ENCODE measurements around the gene CC2D1A. TPM values are rescaled to one million over a fixed set of nuclear protein-coding genes. Genes with fewer than 3 reads are reported as not detected.

Gene CC2D1A
- total RNA-seq, 1 donor from 2014 or later, result 128 TPM

DNA sequence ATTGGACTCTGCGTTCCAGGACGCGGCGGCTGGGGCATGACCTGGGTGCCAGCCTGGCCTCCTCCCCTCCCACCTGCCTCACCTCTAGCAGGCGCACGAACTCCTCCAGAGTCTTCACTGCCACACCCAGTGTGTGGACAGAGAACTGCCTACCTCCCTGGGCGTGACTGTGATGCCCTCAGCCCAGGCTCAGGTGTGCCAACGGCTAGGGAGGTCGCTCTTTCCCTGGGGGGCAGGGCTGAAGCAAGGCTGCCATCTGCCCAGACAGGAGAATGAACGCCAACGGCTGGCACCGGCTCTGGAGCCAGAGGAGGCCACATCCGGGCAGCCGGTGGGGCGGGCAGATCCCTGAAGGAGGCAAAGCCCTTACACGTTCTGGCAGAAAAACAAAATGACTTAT is 17.7 kb upstream of the CC2D1A start:
- TF ChIP-seq, protein P1, sequence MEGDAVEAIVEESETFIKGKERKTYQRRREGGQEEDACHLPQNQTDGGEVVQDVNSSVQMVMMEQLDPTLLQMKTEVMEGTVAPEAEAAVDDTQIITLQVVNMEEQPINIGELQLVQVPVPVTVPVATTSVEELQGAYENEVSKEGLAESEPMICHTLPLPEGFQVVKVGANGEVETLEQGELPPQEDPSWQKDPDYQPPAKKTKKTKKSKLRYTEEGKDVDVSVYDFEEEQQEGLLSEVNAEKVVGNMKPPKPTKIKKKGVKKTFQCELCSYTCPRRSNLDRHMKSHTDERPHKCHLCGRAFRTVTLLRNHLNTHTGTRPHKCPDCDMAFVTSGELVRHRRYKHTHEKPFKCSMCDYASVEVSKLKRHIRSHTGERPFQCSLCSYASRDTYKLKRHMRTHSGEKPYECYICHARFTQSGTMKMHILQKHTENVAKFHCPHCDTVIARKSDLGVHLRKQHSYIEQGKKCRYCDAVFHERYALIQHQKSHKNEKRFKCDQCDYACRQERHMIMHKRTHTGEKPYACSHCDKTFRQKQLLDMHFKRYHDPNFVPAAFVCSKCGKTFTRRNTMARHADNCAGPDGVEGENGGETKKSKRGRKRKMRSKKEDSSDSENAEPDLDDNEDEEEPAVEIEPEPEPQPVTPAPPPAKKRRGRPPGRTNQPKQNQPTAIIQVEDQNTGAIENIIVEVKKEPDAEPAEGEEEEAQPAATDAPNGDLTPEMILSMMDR (IDR thresholded peaks at IDR 0.05), result no peak
- Histone ChIP-seq H3K9me3 (no peaks in the 10 kb centered on the region), H3K4me1 (no peaks in the 10 kb centered on the region), H3K4me3 (no peak overlapping the region), H3K36me3 (no peaks in the 10 kb centered on the region), H3K27ac (no peak overlapping the region), H3K27me3 (no peaks in the 10 kb centered on the region)
- no peak for DNase-seq (ENCODE audit: low spot score in 2 of 2)
- intact Hi-C loops (cut with DNase I), result no loop called here

DNA sequence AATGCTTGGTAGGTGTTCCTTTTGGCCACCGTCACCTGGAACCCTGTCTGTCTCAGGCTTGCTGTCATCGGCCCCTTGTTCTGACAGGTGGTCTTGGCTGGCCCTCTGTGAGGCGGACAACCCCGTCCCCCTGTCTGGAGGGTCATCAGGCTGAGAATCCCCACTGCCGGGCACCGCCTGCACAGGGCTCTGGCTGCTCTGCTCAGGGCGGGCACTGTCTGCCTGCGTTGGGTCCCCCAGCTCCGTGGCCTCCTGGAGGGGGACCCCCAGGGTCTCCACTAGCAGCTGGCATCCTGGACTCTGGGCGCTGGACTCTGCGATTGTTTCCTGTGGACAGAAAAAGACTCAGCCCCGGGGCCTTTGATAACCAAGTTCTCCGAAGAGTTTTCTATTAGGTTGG is 15.9 kb upstream of the CC2D1A start:
- Histone ChIP-seq H3K36me3 (no peaks in the 10 kb centered on the region), H3K27ac (no peak overlapping the region), H3K4me3 (no peak overlapping the region), H3K4me1 (no peaks in the 10 kb centered on the region), H3K9me3 (no peaks in the 10 kb centered on the region), H3K27me3 (no peaks in the 10 kb centered on the region)
- no peak for DNase-seq (ENCODE audit: low spot score in 2 of 2)
- intact Hi-C loops (cut with DNase I), result no loop called here
- TF ChIP-seq, protein P1 (IDR thresholded peaks at IDR 0.05), result no peak

DNA sequence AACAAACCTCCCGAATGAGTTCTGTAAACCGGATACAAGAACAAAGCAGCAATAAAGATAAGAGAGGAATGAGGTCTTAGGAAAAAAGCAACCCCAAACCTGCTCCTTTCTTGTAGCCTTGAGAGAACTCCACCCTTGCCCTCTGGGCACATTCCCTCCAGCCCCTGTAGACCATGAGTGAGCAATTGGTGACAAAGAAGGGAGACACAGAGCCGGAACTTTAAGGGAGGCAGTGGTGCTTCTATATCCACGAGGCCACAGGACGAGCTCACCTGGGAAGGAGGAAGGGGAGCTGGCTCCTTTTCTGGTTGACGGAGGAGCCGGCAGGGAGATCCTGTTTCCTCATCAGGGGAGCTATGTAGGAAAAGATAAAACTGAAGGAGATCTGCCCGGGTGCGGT is 13.1 kb upstream of the CC2D1A start:
- H3K27me3 ChIP-seq, result no peaks in the 10 kb centered on the region
- no peaks in the 10 kb centered on the region for H3K9me3 ChIP-seq
- TF ChIP-seq, protein P1 (IDR thresholded peaks at IDR 0.05), result no peak
- no peak overlapping the region for H3K27ac ChIP-seq
- H3K4me1 ChIP-seq, result no peaks in the 10 kb centered on the region
- intact Hi-C loops (cut with DNase I), result no loop called here
- H3K36me3 ChIP-seq, result no peaks in the 10 kb centered on the region
- H3K4me3 ChIP-seq, result no peak overlapping the region
- DNase-seq (ENCODE audit: low spot score in 2 of 2), result no peak

DNA sequence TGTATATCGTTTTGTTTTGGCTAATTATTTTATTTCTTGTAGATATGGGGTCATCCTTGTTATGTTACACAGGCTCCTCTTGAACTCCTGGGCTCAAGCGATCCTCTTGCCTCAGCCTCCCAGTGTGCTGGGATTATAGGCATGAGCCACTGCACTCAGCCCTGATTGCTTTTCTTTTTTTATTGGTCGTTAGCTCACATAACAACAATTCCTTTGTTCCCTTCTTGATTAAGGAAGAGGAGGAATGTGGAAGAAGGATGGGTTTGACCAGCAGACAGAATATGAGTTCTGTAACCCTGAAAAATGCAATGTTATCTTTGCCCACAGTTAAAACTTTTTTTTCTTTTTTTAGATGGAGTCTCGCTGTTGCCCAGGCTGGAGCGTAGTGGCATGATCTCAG is 11.4 kb upstream of the CC2D1A start:
- no peaks in the 10 kb centered on the region for H3K4me1 ChIP-seq
- TF ChIP-seq, protein P1 (IDR thresholded peaks at IDR 0.05), result no peak
- intact Hi-C loops (cut with DNase I), result no loop called here
- H3K4me3 ChIP-seq, result no peak overlapping the region
- H3K27ac ChIP-seq, result no peak overlapping the region
- H3K36me3 ChIP-seq, result no peaks in the 10 kb centered on the region
- no peaks in the 10 kb centered on the region for H3K27me3 ChIP-seq
- no peaks in the 10 kb centered on the region for H3K9me3 ChIP-seq
- DNase-seq (ENCODE audit: low spot score in 2 of 2), result no peak

DNA sequence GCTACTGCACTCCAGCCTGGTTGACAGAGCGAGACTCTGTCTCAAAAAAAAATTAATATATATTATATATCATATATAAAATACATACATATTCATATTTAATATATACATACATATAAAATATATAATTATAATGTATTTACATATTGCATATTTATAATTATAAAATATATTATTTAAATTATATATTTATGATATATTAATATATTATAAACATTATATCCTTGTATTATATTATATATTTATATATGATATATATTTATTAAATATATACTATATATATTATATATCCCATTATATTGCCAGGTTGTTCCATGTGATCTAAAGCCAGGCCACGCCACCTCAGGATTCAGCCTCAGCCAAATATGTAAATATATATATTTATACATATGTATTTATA is 9.8 kb upstream of the CC2D1A start:
- intact Hi-C loops (cut with DNase I), result no loop called here

More for the DNA sequence above, 9.8 kb upstream of the CC2D1A start:
- Histone ChIP-seq H3K36me3 (no peaks in the 10 kb centered on the region), H3K9me3 (no peaks in the 10 kb centered on the region), H3K27ac (no peak overlapping the region), H3K4me1 (no peaks in the 10 kb centered on the region), H3K27me3 (no peaks in the 10 kb centered on the region), H3K4me3 (no peak overlapping the region)
- DNase-seq (ENCODE audit: low spot score in 2 of 2), result no peak
- TF ChIP-seq, protein P1 (IDR thresholded peaks at IDR 0.05), result no peak
